Liver (tissue), 3 donors: ENCODE results near the gene LPA.
"Not testable (repeated sequence)": the region's sequence is repeated elsewhere in the genome, so short reads cannot be mapped to it uniquely, and the experiment has no call there.

Source experiments
- ATF3 ChIP-seq: IDR thresholded peaks from 2 replicates; pipeline ENCODE4 v1.6.1; 2016; ENCODE audit warnings: antibody characterized with exemption
- FOXA2 ChIP-seq: IDR thresholded peaks from 2 replicates; pipeline ENCODE4 v1.6.1; 2016; ENCODE audit warnings: antibody characterized with exemption
- RAD21 ChIP-seq, 2 donors: IDR thresholded peaks; 2 replicates each; pipeline ENCODE4 v1.6.1; 2016; ENCODE audit warnings: antibody characterized with exemption in 2 of 2, mild to moderate bottlenecking in 2 of 2
- REST ChIP-seq: IDR thresholded peaks from 2 replicates; pipeline ENCODE4 v1.6.1; 2016; ENCODE audit warnings: antibody characterized with exemption, mild to moderate bottlenecking
- SP1 ChIP-seq: IDR thresholded peaks from 2 replicates; pipeline ENCODE4 v1.6.1; 2018; ENCODE audit warnings: antibody characterized with exemption, mild to moderate bottlenecking
- TAF1 ChIP-seq: conservative IDR thresholded peaks from 2 replicates; pipeline ENCODE4 v1.6.1; 2016; ENCODE audit warnings: antibody characterized with exemption, mild to moderate bottlenecking
- TF ChIP-seq, protein P1 (sequence below): fragments of 150-350 bp; IDR thresholded peaks from 2 replicates; pipeline ENCODE4 v1.5.1; 2017; ENCODE audit warnings: improper control_type of control experiment, low read depth, low read length; ENCODE audit not compliant: missing input control
- TF ChIP-seq, protein P2 (sequence below): IDR thresholded peaks from 2 replicates; pipeline ENCODE4 v1.6.1; 2016; ENCODE audit warnings: antibody characterized with exemption
- donor health status: healthy.
- donor health status: healthy.

GRCh38 chr6:160595297-160595696 lies 68.8 kb downstream of the LPA start:
- TF ChIP-seq, protein P1, sequence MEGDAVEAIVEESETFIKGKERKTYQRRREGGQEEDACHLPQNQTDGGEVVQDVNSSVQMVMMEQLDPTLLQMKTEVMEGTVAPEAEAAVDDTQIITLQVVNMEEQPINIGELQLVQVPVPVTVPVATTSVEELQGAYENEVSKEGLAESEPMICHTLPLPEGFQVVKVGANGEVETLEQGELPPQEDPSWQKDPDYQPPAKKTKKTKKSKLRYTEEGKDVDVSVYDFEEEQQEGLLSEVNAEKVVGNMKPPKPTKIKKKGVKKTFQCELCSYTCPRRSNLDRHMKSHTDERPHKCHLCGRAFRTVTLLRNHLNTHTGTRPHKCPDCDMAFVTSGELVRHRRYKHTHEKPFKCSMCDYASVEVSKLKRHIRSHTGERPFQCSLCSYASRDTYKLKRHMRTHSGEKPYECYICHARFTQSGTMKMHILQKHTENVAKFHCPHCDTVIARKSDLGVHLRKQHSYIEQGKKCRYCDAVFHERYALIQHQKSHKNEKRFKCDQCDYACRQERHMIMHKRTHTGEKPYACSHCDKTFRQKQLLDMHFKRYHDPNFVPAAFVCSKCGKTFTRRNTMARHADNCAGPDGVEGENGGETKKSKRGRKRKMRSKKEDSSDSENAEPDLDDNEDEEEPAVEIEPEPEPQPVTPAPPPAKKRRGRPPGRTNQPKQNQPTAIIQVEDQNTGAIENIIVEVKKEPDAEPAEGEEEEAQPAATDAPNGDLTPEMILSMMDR = not testable (repeated sequence)
- not testable (repeated sequence) for TF ChIP-seq ATF3; RAD21 (IDR thresholded peaks at IDR 0.05); SP1; TAF1; FOXA2; REST
- TF ChIP-seq, protein P2, sequence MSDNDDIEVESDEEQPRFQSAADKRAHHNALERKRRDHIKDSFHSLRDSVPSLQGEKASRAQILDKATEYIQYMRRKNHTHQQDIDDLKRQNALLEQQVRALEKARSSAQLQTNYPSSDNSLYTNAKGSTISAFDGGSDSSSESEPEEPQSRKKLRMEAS = not testable (repeated sequence)
